AG04449 (cell line): Measurements from ENCODE around the gene LRRC74B.
"Not testable (repeated sequence)": the region's sequence is repeated elsewhere in the genome, so short reads cannot be mapped to it uniquely, and the experiment has no call there.

Experiments
- CTCF ChIA-PET: fragments of 350-600 bp; formaldehyde crosslinking; extraction: SDS; loops from one replicate; lab custom pipeline; 2021; ENCODE audit warnings: antibody characterized with exemption; lab: Yijun Ruan, JAX
- POLR2A ChIA-PET: fragments of 400-600, 350-600 bp; formaldehyde crosslinking; extraction: SDS; loops from one replicate; lab custom pipeline; 2020; ENCODE audit warnings: antibody characterized with exemption, inconsistent platforms; lab: Yijun Ruan, JAX
- DNase-seq: peaks from one replicate; pipeline ENCODE4 v3.0.0-alpha.2; 2010; ENCODE audit warnings: low read depth, low spot score
- H3K4me3 ChIP-seq: 2 replicates; pipeline ENCODE4 v1.5.1; 2011; ENCODE audit warnings: low read depth, mild to moderate bottlenecking, control low read depth, low read length
- CTCF ChIP-seq: IDR thresholded peaks from one replicate; pipeline ENCODE4 v1.5.1; 2011; ENCODE audit warnings: mild to moderate bottlenecking, moderate library complexity, low read length, control low read depth, inconsistent platforms; ENCODE audit not compliant: insufficient read depth; ENCODE audit errors: missing control alignments

LRRC74B gene

GRCh38 chr22:21070690-21071615, 25.2 kb downstream of the LRRC74B start:
- no peak for DNase-seq
- TF ChIP-seq CTCF, result no peak
- ChIA-PET CTCF (no interaction called here), POLR2A (no interaction called here)
- no peak overlapping the region for H3K4me3 ChIP-seq

DNA sequence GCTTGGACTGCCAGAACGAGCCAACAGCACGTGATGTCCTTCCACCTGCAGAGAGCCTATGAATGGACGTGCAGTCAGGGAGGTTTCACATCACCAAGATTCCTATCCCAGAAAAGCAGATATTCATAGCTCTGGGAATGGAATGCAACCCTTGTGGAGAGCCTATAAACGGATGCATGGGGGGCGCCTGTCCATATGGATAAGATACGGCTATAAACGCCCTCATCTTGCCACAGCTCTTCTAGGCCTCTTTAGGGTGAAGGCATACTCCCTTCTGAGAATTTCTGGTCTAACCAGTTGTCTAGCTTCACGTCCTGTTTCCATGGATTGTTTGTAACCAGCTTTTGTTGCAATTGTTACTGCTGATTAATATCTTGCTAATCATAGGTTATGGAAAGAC, 26.1 kb downstream of the LRRC74B start:
- CTCF ChIA-PET, result interaction anchor here (0.8 to 1.3 kb wide), 3 partner anchors 8 to 31 kb away, joined by 3 to 4 read pairs (median 3); no protein-coding TSS in a partner anchor
- DNase-seq, H3K4me3 ChIP-seq, POLR2A ChIA-PET: not testable (repeated sequence)

GRCh38 chr22:21073023-21073422, 27.3 kb downstream of the LRRC74B start:
- no peak for TF ChIP-seq CTCF
- no peak overlapping the region for H3K4me3 ChIP-seq
- CTCF ChIA-PET, result interaction anchor here (1.3 kb wide), 1 partner anchor 30 kb away, joined by 4 read pairs; no protein-coding TSS in a partner anchor
- no peak for DNase-seq
- POLR2A ChIA-PET, result no interaction called here

- POLR2A ChIA-PET, result interaction anchor here (1.1 kb wide), 1 partner anchor 36 kb away, joined by 3 read pairs; no protein-coding TSS in a partner anchor
- no peak overlapping the region for H3K4me3 ChIP-seq
- no peak for TF ChIP-seq CTCF
- CTCF ChIA-PET, result no interaction called here
- no peak for DNase-seq
Observed at GRCh38 chr22:21073482-21073881, 27.7 kb downstream of the LRRC74B start.

DNA sequence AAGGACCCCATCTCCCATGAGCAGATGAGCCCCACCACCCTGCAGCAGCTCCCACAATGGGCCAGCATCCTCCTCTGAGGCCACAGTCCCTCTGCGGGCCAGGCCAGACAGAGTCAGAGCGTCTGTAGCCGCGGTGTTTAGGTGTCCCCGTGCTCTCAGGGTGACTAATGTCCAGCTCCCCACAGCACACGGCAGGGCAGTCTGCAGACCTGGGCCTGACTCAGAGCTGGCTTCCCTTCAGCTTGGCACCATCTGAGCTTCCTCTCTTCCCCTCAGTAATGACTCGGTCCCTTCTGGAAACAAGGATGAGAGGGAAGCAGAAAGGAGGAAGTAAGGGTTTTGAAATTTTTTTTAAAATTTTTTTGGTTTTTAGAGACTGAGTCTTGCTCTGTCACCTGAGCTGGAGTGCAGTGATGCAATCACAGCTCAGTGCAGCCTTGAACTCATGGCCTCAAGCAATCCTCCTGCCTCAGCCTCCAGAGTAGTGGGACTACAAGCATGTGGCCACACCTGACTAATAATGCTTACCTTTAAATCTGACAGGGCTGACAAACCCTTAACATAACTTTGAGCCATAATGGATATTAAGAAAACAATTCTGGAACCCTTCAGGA, 28.5 kb downstream of the LRRC74B start:
- no peak for TF ChIP-seq CTCF
- peak; percentile 21 for DNase-seq
- ChIA-PET POLR2A (interaction anchor here (1.1 kb wide), 1 partner anchor 37 kb away, joined by 3 read pairs; no protein-coding TSS in a partner anchor), CTCF (interaction anchor here (0.7 kb wide), 1 partner anchor 30 kb away, joined by 3 read pairs; no protein-coding TSS in a partner anchor)
- H3K4me3 ChIP-seq, result no peak overlapping the region

DNA sequence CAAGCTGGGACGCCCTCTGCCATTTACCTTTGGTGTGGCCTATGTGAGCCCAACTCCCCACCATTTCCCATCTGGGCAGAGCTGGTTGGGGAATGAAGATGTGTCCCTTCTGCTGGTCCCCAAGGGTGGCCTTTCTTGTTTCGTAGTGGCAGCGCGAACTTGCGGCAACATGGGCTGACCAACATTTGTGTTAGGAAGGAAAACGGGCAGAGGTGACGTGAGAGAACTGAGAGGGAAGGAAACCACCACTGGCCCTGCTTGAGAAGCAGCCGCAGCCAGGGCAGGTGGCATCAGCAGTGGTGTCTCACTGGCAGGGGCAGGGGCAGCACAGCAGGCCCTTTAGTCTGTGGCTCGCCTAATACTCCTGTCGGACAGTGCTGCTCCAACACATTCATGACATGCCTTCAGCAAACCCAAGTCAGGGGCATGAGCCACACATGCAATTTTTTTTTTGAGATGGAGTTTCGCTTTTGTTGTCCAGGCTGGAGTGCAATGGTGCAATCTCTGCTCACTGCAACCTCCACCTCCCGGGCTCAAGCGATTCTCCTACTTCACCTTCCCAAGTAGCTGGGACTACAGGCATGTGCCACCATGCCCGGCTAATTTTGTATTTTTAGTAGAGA, 29.9 kb downstream of the LRRC74B start:
- no peak overlapping the region for H3K4me3 ChIP-seq
- DNase-seq, result no peak
- CTCF ChIA-PET, result interaction anchor here (0.7 kb wide), 1 partner anchor 29 kb away, joined by 3 read pairs; no protein-coding TSS in a partner anchor
- TF ChIP-seq CTCF, result no peak
- POLR2A ChIA-PET, result no interaction called here
